ENCODE data around the gene SLC44A3. TPM values are rescaled to one million over a fixed set of nuclear protein-coding genes. Genes with fewer than 3 reads are reported as not detected.
"Not testable (repeated sequence)": the region's sequence is repeated elsewhere in the genome, so short reads cannot be mapped to it uniquely, and the experiment has no call there.

The SLC44A3 gene
- polyA plus RNA-seq, 2 of the 4 experiments (the other 2 are of a cell fraction), result 1.9 to 5.4 TPM

GRCh38 chr1:94836891-94837290 lies 16.7 kb downstream of the SLC44A3 start:
- DNase-seq (ENCODE audit: low read depth in 1 of 2, low spot score in 1 of 2), result no peak
- no peak for ATAC-seq
- WGBS (ENCODE audit: missing lambda C conversion rate), result 79% methylated on average over 2 of the region's 2 CpGs
- Histone ChIP-seq H3K4me2 (no peak overlapping the region), H3K4me3 (no peak overlapping the region), H3K9me3 (no peaks in the 10 kb centered on the region), H3K27ac (no peak overlapping the region), H3K4me1 (no peaks in the 10 kb centered on the region)
- POLR2A ChIA-PET, result no interaction called here
- no peak for TF ChIP-seq EHF (CRISPR knock-in tag; IDR thresholded peaks at IDR 0.05)
- no peak for TF ChIP-seq NPAS2 (CRISPR knock-in tag; IDR thresholded peaks at IDR 0.05; ENCODE audit: borderline replicate concordance)
- TF ChIP-seq MAZ (IDR thresholded peaks at IDR 0.05; ENCODE audit: borderline replicate concordance, low read depth, low read length), result no peak
- no peak for TF ChIP-seq FOXS1 (CRISPR knock-in tag; IDR thresholded peaks at IDR 0.05)
- no peak for TF ChIP-seq POLR2A (IDR thresholded peaks at IDR 0.05; ENCODE audit: low read length)
- no peak for TF ChIP-seq ZNF302 (CRISPR knock-in tag; IDR thresholded peaks at IDR 0.05)
- no peak for TF ChIP-seq REST (IDR thresholded peaks at IDR 0.05)
- no peak for TF ChIP-seq USF2 (IDR thresholded peaks at IDR 0.05)
- no peak for FAIRE-seq
- CTCF ChIA-PET, result interaction anchor here (0.8 kb wide), 1 partner anchor 18 kb away, joined by 3 read pairs; no protein-coding TSS in a partner anchor

- H3K4me1 ChIP-seq; H3K9me3 ChIP-seq; H3K4me3 ChIP-seq; H3K27ac ChIP-seq; H3K4me2 ChIP-seq; FAIRE-seq; DNase-seq (ENCODE audit: low read depth in 1 of 2, low spot score in 1 of 2); POLR2A ChIA-PET; ATAC-seq: not testable (repeated sequence)
- CTCF ChIA-PET, result interaction anchor here (1.2 to 6.4 kb wide), 2 partner anchors 14 to 201 kb away, joined by 3 to 37 read pairs; no protein-coding TSS in a partner anchor
- WGBS (ENCODE audit: missing lambda C conversion rate), result 79% methylated on average over 9 of the region's 9 CpGs
These were observed 20.2 kb downstream of the SLC44A3 start for GRCh38 chr1:94840381-94840780.

DNA sequence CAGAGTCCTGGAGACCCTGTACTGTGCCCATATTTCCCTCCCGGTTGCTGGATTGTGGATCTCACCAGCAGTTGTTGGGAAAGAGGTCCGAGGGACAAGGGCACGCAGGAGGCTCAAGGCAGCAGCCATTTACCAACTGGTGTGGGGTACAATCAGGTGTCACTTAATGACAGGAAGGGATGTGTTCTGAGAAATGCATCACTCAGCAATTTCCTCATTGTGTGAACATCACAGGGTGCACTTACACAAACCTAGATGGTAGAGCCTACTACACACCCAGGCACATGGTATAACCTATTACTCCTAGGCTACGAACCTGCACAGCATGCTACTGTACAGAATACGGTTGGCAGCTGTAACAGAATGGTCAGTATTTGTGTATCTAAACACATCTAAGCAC lies 20.7 kb downstream of the SLC44A3 start:
- ChIA-PET CTCF (interaction anchor here (1.2 to 6.4 kb wide), 2 partner anchors 13 to 200 kb away, joined by 3 to 37 read pairs; no protein-coding TSS in a partner anchor), POLR2A (no interaction called here)
- WGBS (ENCODE audit: missing lambda C conversion rate), result 87% methylated on average over 5 of the region's 5 CpGs
- Histone ChIP-seq H3K4me3 (no peak overlapping the region), H3K27ac (no peak overlapping the region), H3K9me3 (no peaks in the 10 kb centered on the region), H3K4me1 (no peaks in the 10 kb centered on the region), H3K4me2 (no peak overlapping the region)
- ATAC-seq (no peak), DNase-seq (ENCODE audit: low read depth in 1 of 2, low spot score in 1 of 2) (no peak), FAIRE-seq (no peak)
- TF ChIP-seq SREBF2 (IDR thresholded peaks at IDR 0.05) (no peak), MAFK (IDR thresholded peaks at IDR 0.05; ENCODE audit: partially characterized antibody) (peak; percentile 82)

- FAIRE-seq (no peak), ATAC-seq (no peak), DNase-seq (ENCODE audit: low read depth in 1 of 2, low spot score in 1 of 2) (no peak)
- 94% methylated on average over 3 of the region's 6 CpGs for WGBS (ENCODE audit: missing lambda C conversion rate)
- ChIA-PET CTCF (interaction anchor here (6.4 kb wide), 1 partner anchor 11 kb away, joined by 37 read pairs; no protein-coding TSS in a partner anchor), POLR2A (no interaction called here)
- H3K4me1 ChIP-seq, result no peaks in the 10 kb centered on the region
- H3K4me3 ChIP-seq, result no peak overlapping the region
- no peak overlapping the region for H3K4me2 ChIP-seq
- no peaks in the 10 kb centered on the region for H3K9me3 ChIP-seq
- TF ChIP-seq FOXS1 (CRISPR knock-in tag; IDR thresholded peaks at IDR 0.05), result no peak
- TF ChIP-seq ZNF302 (CRISPR knock-in tag; IDR thresholded peaks at IDR 0.05), result no peak
- no peak for TF ChIP-seq MYC (IDR thresholded peaks at IDR 0.05; ENCODE audit: borderline replicate concordance, low read length)
- no peak for TF ChIP-seq BCL3 (IDR thresholded peaks at IDR 0.05)
- no peak for TF ChIP-seq RAD21 (conservative IDR thresholded peaks at IDR 0.05 in 1 of 2, IDR thresholded peaks at IDR 0.05 in 1 of 2)
- TF ChIP-seq FOSL2 (IDR thresholded peaks at IDR 0.05), result no peak
- no peak for TF ChIP-seq FOSL2 (CRISPR knock-in tag; IDR thresholded peaks at IDR 0.05)
- no peak for TF ChIP-seq HOXA7 (CRISPR knock-in tag; IDR thresholded peaks at IDR 0.05)
- TF ChIP-seq CBX8 (IDR thresholded peaks at IDR 0.05), result no peak
- H3K27ac ChIP-seq, result no peak overlapping the region
These were observed 23.3 kb downstream of the SLC44A3 start for GRCh38 chr1:94843430-94843829.
